ENCODE data around the gene DCTN2.

The DCTN2 gene

GRCh38 chr12:57525615-57526383 is 21.2 kb downstream of the DCTN2 start:
- no peaks in the 10 kb centered on the region for H3K9me3 ChIP-seq (ENCODE audit: insufficient read depth, low read length)
- H3K36me3 ChIP-seq (ENCODE audit: insufficient read depth, insufficient read length, low read length) = peaks cover 69% of the 10 kb centered on the region
- no peaks in the 10 kb centered on the region for H3K27me3 ChIP-seq (ENCODE audit: insufficient read depth, insufficient read length)
- TF ChIP-seq SUZ12 (IDR thresholded peaks at IDR 0.05; ENCODE audit: extremely low read depth, insufficient read depth, insufficient read length) (no peak), YY1 (IDR thresholded peaks at IDR 0.05; ENCODE audit: insufficient read depth, insufficient read length) (no peak)
- peaks cover 13% of the 10 kb centered on the region for H3K4me1 ChIP-seq (ENCODE audit: insufficient read depth, insufficient read length)
- H3K4me3 ChIP-seq (ENCODE audit: insufficient read length, low read depth) = no peak overlapping the region
- DNase-seq (ENCODE audit: low read depth, low spot score) = no peak
- H3K9ac ChIP-seq (ENCODE audit: insufficient read length, low read depth) = peak overlapping the region; percentile 13

DNA sequence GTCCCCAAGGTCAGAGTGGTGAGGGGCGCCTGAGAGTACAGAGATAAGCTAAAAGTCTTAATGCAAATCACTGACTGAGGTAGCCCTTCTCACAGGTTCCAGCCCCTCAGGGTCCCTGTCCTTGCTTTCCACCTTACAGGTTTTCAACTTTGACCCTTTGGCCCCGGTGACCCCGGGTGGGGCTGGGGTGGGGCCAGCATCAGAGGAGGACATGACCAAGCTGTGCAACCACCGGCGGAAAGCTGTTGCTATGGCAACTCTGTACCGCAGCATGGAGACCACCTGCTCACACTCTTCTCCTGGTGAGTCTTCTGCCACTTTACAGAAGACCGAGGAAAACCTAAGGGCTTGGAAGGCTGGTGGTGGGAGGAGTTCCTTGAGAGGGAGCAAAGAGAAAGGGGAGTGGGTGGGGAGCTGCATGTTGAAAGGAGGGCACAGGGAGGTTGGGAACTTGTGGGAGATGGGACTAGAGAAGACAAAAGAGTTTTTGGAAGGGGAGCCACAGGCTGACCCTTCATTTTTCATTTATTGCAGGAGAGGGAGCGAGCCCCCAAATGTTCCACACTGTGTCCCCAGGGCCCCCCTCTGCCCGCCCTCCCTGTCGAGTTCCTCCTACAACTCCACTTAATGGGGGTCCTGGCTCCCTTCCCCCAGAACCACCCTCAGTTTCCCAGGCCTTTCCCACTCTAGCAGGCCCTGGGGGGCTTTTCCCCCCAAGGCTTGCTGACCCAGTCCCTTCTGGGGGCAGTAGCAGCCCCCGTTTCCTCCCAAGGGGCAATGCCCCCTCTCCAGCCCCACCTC is 22.0 kb downstream of the DCTN2 start:
- Histone ChIP-seq H3K9ac (ENCODE audit: insufficient read length, low read depth) (no peak overlapping the region), H3K9me3 (ENCODE audit: insufficient read depth, low read length) (no peaks in the 10 kb centered on the region), H3K4me1 (ENCODE audit: insufficient read depth, insufficient read length) (peaks cover 13% of the 10 kb centered on the region), H3K36me3 (ENCODE audit: insufficient read depth, insufficient read length, low read length) (peaks cover 61% of the 10 kb centered on the region), H3K27me3 (ENCODE audit: insufficient read depth, insufficient read length) (no peaks in the 10 kb centered on the region), H3K4me3 (ENCODE audit: insufficient read length, low read depth) (no peak overlapping the region)
- no peak for DNase-seq (ENCODE audit: low read depth, low spot score)
- TF ChIP-seq YY1 (IDR thresholded peaks at IDR 0.05; ENCODE audit: insufficient read depth, insufficient read length) = no peak
- no peak for TF ChIP-seq SUZ12 (IDR thresholded peaks at IDR 0.05; ENCODE audit: extremely low read depth, insufficient read depth, insufficient read length)
- no peak for TF ChIP-seq ZNF274 (IDR thresholded peaks at IDR 0.05; ENCODE audit: low read depth, low read length)

- Histone ChIP-seq H3K9ac (ENCODE audit: insufficient read length, low read depth) (peak overlapping the region; percentile 98), H3K27me3 (ENCODE audit: insufficient read depth, insufficient read length) (no peaks in the 10 kb centered on the region), H3K36me3 (ENCODE audit: insufficient read depth, insufficient read length, low read length) (peaks cover 59% of the 10 kb centered on the region), H3K4me1 (ENCODE audit: insufficient read depth, insufficient read length) (peaks cover 13% of the 10 kb centered on the region), H3K4me3 (ENCODE audit: insufficient read length, low read depth) (peak overlapping the region; percentile 84), H3K9me3 (ENCODE audit: insufficient read depth, low read length) (no peaks in the 10 kb centered on the region)
- DNase-seq (ENCODE audit: low read depth, low spot score) = no peak
- no peak for TF ChIP-seq SUZ12 (IDR thresholded peaks at IDR 0.05; ENCODE audit: extremely low read depth, insufficient read depth, insufficient read length)
- no peak for TF ChIP-seq ZNF274 (IDR thresholded peaks at IDR 0.05; ENCODE audit: low read depth, low read length)
- no peak for TF ChIP-seq YY1 (IDR thresholded peaks at IDR 0.05; ENCODE audit: insufficient read depth, insufficient read length)
Measured at GRCh38 chr12:57523706-57524614, 23.0 kb downstream of the DCTN2 start.

GRCh38 chr12:57522887-57523705 is 23.9 kb downstream of the DCTN2 start:
- H3K4me1 ChIP-seq (ENCODE audit: insufficient read depth, insufficient read length) = peaks cover 13% of the 10 kb centered on the region
- no peaks in the 10 kb centered on the region for H3K9me3 ChIP-seq (ENCODE audit: insufficient read depth, low read length)
- peak overlapping the region; percentile 98 for H3K9ac ChIP-seq (ENCODE audit: insufficient read length, low read depth)
- H3K36me3 ChIP-seq (ENCODE audit: insufficient read depth, insufficient read length, low read length) = peaks cover 59% of the 10 kb centered on the region
- H3K27me3 ChIP-seq (ENCODE audit: insufficient read depth, insufficient read length) = no peaks in the 10 kb centered on the region
- no peak for TF ChIP-seq SUZ12 (IDR thresholded peaks at IDR 0.05; ENCODE audit: extremely low read depth, insufficient read depth, insufficient read length)
- TF ChIP-seq YY1 (IDR thresholded peaks at IDR 0.05; ENCODE audit: insufficient read depth, insufficient read length) = no peak
- no peak for TF ChIP-seq ZNF274 (IDR thresholded peaks at IDR 0.05; ENCODE audit: low read depth, low read length)
- peak overlapping the region; percentile 84 for H3K4me3 ChIP-seq (ENCODE audit: insufficient read length, low read depth)
- no peak for DNase-seq (ENCODE audit: low read depth, low spot score)

GRCh38 chr12:57522011-57522886 is 24.7 kb downstream of the DCTN2 start, which contains the start of gene MBD6:
MBD6 (plus strand) TSS chr12:57522824; CDS start chr12:57524304, 1,480 bp downstream.
- DNase-seq (ENCODE audit: low read depth, low spot score) = peak; percentile 73
- peaks cover 13% of the 10 kb centered on the region for H3K4me1 ChIP-seq (ENCODE audit: insufficient read depth, insufficient read length)
- H3K27me3 ChIP-seq (ENCODE audit: insufficient read depth, insufficient read length) = no peaks in the 10 kb centered on the region
- peak within 1 kb of the TSS; percentile 98 for H3K9ac ChIP-seq (ENCODE audit: insufficient read length, low read depth)
- TF ChIP-seq SUZ12 (IDR thresholded peaks at IDR 0.05; ENCODE audit: extremely low read depth, insufficient read depth, insufficient read length) = no peak
- no peak for TF ChIP-seq ZNF274 (IDR thresholded peaks at IDR 0.05; ENCODE audit: low read depth, low read length)
- TF ChIP-seq YY1 (IDR thresholded peaks at IDR 0.05; ENCODE audit: insufficient read depth, insufficient read length) = no peak
- no peaks in the 10 kb centered on the region for H3K9me3 ChIP-seq (ENCODE audit: insufficient read depth, low read length)
- H3K4me3 ChIP-seq (ENCODE audit: insufficient read length, low read depth) = peak within 1 kb of the TSS; percentile 84
- peaks cover 58% of the 10 kb centered on the region for H3K36me3 ChIP-seq (ENCODE audit: insufficient read depth, insufficient read length, low read length)
